A673 (cell line): ENCODE results near the gene CCDC183.

Experiments
- CTCF ChIP-seq: fragments of 300-800, 200-600 bp; sonication (generic); conservative IDR thresholded peaks from 2 replicates; pipeline ENCODE4 v1.5.1; 2017; ENCODE audit warnings: low read depth, mild to moderate bottlenecking, antibody characterized with exemption, low read length, moderate library complexity, mixed read lengths
- EZH2 ChIP-seq: fragments of 200-600 bp; sonication (generic); IDR thresholded peaks from 2 replicates; pipeline ENCODE4 v1.6.1; 2017; ENCODE audit warnings: borderline replicate concordance, low read depth, mild to moderate bottlenecking, mixed read lengths, antibody characterized with exemption, low read length; ENCODE audit not compliant: poor library complexity, severe bottlenecking

GRCh38 chr9:136773386-136774044, 22.6 kb upstream of the CCDC183 start:
- TF ChIP-seq CTCF (no peak), EZH2 (no peak)
